ENCODE data around the gene RELT. TPM values are rescaled to one million over a fixed set of nuclear protein-coding genes. Genes with fewer than 3 reads are reported as not detected.

The RELT gene
- total and polyA plus RNA-seq, 9 of the 15 experiments (the other 6 are each of a cell fraction or from before 2014, with no cell fraction given): 1.1 to 20.2 (median 7.4) TPM

DNA sequence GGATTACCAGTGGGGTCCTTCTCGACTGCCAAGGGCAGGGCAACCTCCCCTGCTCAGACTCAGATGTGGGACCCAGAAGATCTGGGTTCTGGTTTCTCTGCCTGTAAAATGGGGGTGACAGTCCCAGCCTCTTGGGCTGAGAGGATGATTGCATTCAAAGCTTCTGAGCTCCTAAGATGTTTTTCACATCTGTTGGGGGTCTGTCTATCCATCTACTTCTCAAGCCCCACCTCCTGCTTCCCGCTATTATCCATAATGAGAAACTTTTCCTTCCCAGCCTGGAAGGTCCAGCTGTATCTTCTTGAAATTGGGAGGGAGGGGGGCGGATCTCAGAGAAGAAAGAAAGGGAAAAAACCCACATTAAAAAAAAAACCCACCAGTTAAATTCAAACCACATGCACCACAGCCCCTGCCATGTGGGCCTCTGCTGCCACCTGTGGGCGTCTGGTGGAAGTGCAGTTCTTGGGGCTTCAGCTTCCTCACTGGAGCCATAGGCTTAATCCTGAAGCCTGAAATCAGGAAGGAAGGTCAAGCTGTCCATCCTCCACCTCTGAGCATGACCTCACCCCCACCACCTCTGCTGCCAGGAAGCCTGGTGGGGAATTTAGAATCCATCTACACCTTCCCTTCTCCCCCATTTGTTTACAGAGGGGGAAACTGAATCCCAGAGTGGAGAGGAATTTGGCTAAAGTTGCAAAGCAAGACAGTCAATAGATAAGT is 40.8 kb upstream of the RELT start (continued):
- TF ChIP-seq TBL1XR1 (IDR thresholded peaks at IDR 0.05; ENCODE audit: low read length in 2 of 2) (no peak), ZNF239 (CRISPR knock-in tag; IDR thresholded peaks at IDR 0.05) (no peak), ZBTB7A (IDR thresholded peaks at IDR 0.05; ENCODE audit: borderline replicate concordance, control insufficient read depth, low read depth, low read length) (peak; percentile 12; the same call in 1 of the 2 replicates), RBBP5 (IDR thresholded peaks at IDR 0.05; ENCODE audit: borderline replicate concordance, insufficient read depth, low read length, poor library complexity, severe bottlenecking) (no peak), ZSCAN32 (CRISPR knock-in tag; IDR thresholded peaks at IDR 0.05) (peak; percentile 44; the same call in 1 of the 2 replicates), CEBPG (CRISPR knock-in tag; IDR thresholded peaks at IDR 0.05) (no peak), CEBPG (tag; conservative IDR thresholded peaks at IDR 0.05 in 1 of 2, IDR thresholded peaks at IDR 0.05 in 1 of 2) (no peak), ZNF175 (CRISPR knock-in tag; IDR thresholded peaks at IDR 0.05; ENCODE audit: low read depth) (no peak), RAD21 (CRISPR knock-in tag; conservative IDR thresholded peaks at IDR 0.05 in 1 of 2, IDR thresholded peaks at IDR 0.05 in 1 of 2) (peak; percentile 69 to 80), TCF7 (IDR thresholded peaks at IDR 0.05; ENCODE audit: borderline replicate concordance) (no peak), HMGN3 (IDR thresholded peaks at IDR 0.05; ENCODE audit: borderline replicate concordance, extremely low read depth, insufficient read length, low read depth, low read length) (no peak), BRF1 (IDR thresholded peaks at IDR 0.05; ENCODE audit: borderline replicate concordance, extremely low read depth, insufficient read length) (no peak), ZNF124 (CRISPR knock-in tag; IDR thresholded peaks at IDR 0.05) (no peak), XRCC3 (IDR thresholded peaks at IDR 0.05) (no peak), HNRNPL (IDR thresholded peaks at IDR 0.05; ENCODE audit: low read depth, low read length) (no peak), RCOR1 (IDR thresholded peaks at IDR 0.05; ENCODE audit: borderline replicate concordance in 1 of 2, low read depth in 2 of 2, low read length in 2 of 2) (peak in 1 of 2 experiments; percentile 53; a peak in 1 of 4 replicates), ILF3 (IDR thresholded peaks at IDR 0.05; ENCODE audit: borderline replicate concordance) (no peak), ZNF561 (CRISPR knock-in tag; conservative IDR thresholded peaks at IDR 0.05) (no peak), ZNF134 (CRISPR knock-in tag; conservative IDR thresholded peaks at IDR 0.05) (no peak), ARHGAP35 (IDR thresholded peaks at IDR 0.05; ENCODE audit: partially characterized antibody) (no peak)
- TF ChIP-seq, protein P1, sequence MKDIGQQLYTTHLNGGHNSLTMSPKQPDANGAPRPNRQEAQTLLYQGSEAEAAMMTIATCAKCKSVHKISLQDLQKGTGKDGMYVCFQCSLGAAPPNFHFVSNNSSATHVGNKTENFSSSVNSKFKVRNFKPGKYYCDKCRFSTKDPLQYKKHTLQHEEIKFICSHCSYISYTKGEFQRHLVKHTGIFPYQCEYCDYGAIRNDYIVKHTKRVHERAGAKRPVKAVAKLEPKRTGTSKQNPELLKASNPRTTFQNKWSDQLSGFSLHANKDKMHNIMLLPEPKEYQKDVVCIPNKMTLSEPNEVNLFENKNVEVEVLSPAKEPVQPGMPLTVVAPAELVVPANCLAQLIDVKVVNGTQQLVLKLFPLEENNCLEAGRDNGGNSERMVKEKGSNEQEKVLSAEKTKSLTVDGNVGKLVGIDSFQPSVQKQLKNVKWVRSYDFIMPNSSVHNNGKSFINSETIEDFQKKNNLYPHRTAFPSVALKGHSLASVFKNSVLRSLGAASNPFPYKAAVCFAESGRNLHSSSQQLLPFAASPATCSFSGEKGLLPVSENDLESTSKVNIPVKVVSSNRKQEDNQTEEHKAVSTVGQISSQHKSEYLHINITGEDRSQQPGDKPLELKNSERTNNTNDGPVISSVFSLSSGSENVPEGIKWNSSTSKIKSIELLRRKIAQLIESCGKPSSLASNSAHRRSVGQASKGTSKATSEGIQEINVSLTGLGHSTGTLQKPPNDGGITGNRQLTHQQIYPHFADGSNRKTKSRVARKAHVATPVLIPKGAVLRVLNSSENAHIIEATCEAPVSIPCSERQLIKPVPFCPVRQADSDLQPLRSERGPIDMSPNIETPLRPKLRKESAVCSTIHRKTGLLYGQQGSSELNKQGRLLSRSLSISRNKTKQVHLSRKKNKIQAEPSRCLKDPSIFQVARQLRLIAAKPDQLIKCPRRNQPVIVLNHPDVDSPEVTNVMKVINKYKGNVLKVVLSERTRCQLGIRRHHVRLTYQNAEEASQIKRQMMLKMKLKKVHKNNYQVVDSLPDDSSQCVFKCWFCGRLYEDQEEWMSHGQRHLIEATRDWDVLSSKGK (CRISPR knock-in tag; IDR thresholded peaks at IDR 0.05): no peak
- TF ChIP-seq, protein P2, sequence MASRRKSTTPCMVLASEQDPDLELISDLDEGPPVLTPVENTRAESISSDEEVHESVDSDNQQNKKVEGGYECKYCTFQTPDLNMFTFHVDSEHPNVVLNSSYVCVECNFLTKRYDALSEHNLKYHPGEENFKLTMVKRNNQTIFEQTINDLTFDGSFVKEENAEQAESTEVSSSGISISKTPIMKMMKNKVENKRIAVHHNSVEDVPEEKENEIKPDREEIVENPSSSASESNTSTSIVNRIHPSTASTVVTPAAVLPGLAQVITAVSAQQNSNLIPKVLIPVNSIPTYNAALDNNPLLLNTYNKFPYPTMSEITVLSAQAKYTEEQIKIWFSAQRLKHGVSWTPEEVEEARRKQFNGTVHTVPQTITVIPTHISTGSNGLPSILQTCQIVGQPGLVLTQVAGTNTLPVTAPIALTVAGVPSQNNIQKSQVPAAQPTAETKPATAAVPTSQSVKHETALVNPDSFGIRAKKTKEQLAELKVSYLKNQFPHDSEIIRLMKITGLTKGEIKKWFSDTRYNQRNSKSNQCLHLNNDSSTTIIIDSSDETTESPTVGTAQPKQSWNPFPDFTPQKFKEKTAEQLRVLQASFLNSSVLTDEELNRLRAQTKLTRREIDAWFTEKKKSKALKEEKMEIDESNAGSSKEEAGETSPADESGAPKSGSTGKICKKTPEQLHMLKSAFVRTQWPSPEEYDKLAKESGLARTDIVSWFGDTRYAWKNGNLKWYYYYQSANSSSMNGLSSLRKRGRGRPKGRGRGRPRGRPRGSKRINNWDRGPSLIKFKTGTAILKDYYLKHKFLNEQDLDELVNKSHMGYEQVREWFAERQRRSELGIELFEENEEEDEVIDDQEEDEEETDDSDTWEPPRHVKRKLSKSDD (conservative IDR thresholded peaks at IDR 0.05; ENCODE audit: low read length): no peak

Measured in K562 (cell line).